Iris pigment epithelial cell (primary cell): Measurements from ENCODE around the gene NHLRC3.
"Not testable (repeated sequence)": the region's sequence is repeated elsewhere in the genome, so short reads cannot be mapped to it uniquely, and the experiment has no call there.

Experiments
- DNase-seq: peaks from one replicate; pipeline ENCODE4 v3.0.0-alpha.2; 2011; ENCODE audit warnings: low read depth

Gene NHLRC3

GRCh38 chr13:39037880-39038568 is at the start of gene NHLRC3, which contains the start of gene PROSER1:
Gene NHLRC3, plus strand, starts transcription at chr13:39038456. Its CDS starts 184 bp downstream, at chr13:39038640.
Gene PROSER1, minus strand, starts transcription at chr13:39038089. Its CDS starts 847 bp downstream, at chr13:39037242.
- peak; percentile 83 for DNase-seq

- DNase-seq, result peak; percentile 5
Measured at GRCh38 chr13:38990693-38991092, 47.6 kb upstream of the NHLRC3 start, which contains the start of gene STOML3. Gene STOML3, minus strand, starts transcription at chr13:38990831. Its CDS starts 110 bp downstream, at chr13:38990721.

- DNase-seq, result no peak
Measured at GRCh38 chr13:38993381-38993780, 44.9 kb upstream of the NHLRC3 start.

- DNase-seq, result no peak
Measured at GRCh38 chr13:38998739-38999138, 39.5 kb upstream of the NHLRC3 start.

GRCh38 chr13:39006371-39007111 is 31.7 kb upstream of the NHLRC3 start:
- DNase-seq, result not testable (repeated sequence)

GRCh38 chr13:39012608-39013007 is 25.6 kb upstream of the NHLRC3 start:
- DNase-seq, result no peak

- DNase-seq, result no peak
Measured at GRCh38 chr13:39013462-39013861, 24.8 kb upstream of the NHLRC3 start.

GRCh38 chr13:39016087-39016486 is 22.2 kb upstream of the NHLRC3 start:
- no peak for DNase-seq

- DNase-seq, result peak; percentile 56
Measured at GRCh38 chr13:39016787-39017186, 21.5 kb upstream of the NHLRC3 start.

- DNase-seq, result no peak
Measured at GRCh38 chr13:39020853-39021462, 17.3 kb upstream of the NHLRC3 start.

GRCh38 chr13:39023316-39023715 is 14.9 kb upstream of the NHLRC3 start:
- DNase-seq, result peak; percentile 55

- peak; percentile 75 for DNase-seq
Measured at GRCh38 chr13:39023761-39024160, 14.5 kb upstream of the NHLRC3 start.

GRCh38 chr13:39025433-39025839 is 12.8 kb upstream of the NHLRC3 start:
- DNase-seq, result no peak

GRCh38 chr13:39032150-39032549 is 6.1 kb upstream of the NHLRC3 start:
- no peak for DNase-seq

GRCh38 chr13:39034085-39034484 is 4.2 kb upstream of the NHLRC3 start:
- no peak for DNase-seq

GRCh38 chr13:39035204-39035603 is 3.1 kb upstream of the NHLRC3 start:
- DNase-seq, result no peak

GRCh38 chr13:39035799-39036198 is 2.5 kb upstream of the NHLRC3 start:
- DNase-seq, result no peak

GRCh38 chr13:39036212-39036611 is 2.0 kb upstream of the NHLRC3 start:
- peak; percentile 55 for DNase-seq

- no peak for DNase-seq
Measured at GRCh38 chr13:39037410-39037879, 811 bp upstream of the NHLRC3 start.

- DNase-seq, result peak; percentile 32
Measured at GRCh38 chr13:39038569-39039030, 344 bp downstream of the NHLRC3 start.

- no peak for DNase-seq
Measured at GRCh38 chr13:39039041-39039440, 785 bp downstream of the NHLRC3 start.

- peak; percentile 17 for DNase-seq
Measured at GRCh38 chr13:39040206-39040605, 1.9 kb downstream of the NHLRC3 start.

- no peak for DNase-seq
Measured at GRCh38 chr13:39044536-39044935, 6.3 kb downstream of the NHLRC3 start.
